ENCODE measurements around the gene RRP12.

DNA sequence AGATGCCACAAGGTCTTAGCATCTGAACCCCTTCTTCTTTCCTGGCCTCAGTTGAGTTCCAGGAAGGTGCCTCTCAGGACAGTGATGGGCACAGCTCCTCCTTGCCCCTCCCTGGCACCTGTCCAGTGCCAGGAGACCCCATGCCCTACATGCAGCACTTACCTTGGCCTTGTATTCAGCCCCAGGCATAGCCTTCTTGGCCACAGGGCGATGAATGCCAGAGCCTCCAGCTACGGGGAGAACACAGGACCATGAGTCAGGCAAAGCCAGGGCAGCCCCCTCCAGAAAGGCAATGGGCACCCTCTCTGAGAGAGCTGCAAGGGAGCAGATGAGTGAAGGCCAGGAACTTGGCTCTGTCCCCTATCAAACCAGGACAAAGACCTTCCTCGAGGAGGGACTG is 42.4 kb downstream of the RRP12 start:
- TF ChIP-seq RAD21 (IDR thresholded peaks at IDR 0.05; ENCODE audit: low read length) = no peak
- TF ChIP-seq GABPA (IDR thresholded peaks at IDR 0.05; ENCODE audit: low read depth) = no peak
- TF ChIP-seq, protein P1, sequence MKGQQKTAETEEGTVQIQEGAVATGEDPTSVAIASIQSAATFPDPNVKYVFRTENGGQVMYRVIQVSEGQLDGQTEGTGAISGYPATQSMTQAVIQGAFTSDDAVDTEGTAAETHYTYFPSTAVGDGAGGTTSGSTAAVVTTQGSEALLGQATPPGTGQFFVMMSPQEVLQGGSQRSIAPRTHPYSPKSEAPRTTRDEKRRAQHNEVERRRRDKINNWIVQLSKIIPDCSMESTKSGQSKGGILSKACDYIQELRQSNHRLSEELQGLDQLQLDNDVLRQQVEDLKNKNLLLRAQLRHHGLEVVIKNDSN (IDR thresholded peaks at IDR 0.05; ENCODE audit: borderline replicate concordance, low read depth) = no peak
- no peak for TF ChIP-seq POLR2AphosphoS5 (IDR thresholded peaks at IDR 0.05; ENCODE audit: low read depth, low read length)
- TF ChIP-seq RCOR1 (IDR thresholded peaks at IDR 0.05; ENCODE audit: low read length) = no peak
- TF ChIP-seq, protein P2, sequence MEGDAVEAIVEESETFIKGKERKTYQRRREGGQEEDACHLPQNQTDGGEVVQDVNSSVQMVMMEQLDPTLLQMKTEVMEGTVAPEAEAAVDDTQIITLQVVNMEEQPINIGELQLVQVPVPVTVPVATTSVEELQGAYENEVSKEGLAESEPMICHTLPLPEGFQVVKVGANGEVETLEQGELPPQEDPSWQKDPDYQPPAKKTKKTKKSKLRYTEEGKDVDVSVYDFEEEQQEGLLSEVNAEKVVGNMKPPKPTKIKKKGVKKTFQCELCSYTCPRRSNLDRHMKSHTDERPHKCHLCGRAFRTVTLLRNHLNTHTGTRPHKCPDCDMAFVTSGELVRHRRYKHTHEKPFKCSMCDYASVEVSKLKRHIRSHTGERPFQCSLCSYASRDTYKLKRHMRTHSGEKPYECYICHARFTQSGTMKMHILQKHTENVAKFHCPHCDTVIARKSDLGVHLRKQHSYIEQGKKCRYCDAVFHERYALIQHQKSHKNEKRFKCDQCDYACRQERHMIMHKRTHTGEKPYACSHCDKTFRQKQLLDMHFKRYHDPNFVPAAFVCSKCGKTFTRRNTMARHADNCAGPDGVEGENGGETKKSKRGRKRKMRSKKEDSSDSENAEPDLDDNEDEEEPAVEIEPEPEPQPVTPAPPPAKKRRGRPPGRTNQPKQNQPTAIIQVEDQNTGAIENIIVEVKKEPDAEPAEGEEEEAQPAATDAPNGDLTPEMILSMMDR (IDR thresholded peaks at IDR 0.05) = no peak
- TF ChIP-seq, protein P3, sequence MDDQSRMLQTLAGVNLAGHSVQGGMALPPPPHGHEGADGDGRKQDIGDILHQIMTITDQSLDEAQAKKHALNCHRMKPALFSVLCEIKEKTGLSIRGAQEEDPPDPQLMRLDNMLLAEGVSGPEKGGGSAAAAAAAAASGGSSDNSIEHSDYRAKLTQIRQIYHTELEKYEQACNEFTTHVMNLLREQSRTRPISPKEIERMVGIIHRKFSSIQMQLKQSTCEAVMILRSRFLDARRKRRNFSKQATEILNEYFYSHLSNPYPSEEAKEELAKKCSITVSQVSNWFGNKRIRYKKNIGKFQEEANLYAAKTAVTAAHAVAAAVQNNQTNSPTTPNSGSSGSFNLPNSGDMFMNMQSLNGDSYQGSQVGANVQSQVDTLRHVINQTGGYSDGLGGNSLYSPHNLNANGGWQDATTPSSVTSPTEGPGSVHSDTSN (IDR thresholded peaks at IDR 0.05) = no peak
- no peak for TF ChIP-seq YY1 (IDR thresholded peaks at IDR 0.05; ENCODE audit: low read depth)
- no peak for TF ChIP-seq NRF1 (IDR thresholded peaks at IDR 0.05; ENCODE audit: low read depth, low read length)
- TF ChIP-seq, protein P4, sequence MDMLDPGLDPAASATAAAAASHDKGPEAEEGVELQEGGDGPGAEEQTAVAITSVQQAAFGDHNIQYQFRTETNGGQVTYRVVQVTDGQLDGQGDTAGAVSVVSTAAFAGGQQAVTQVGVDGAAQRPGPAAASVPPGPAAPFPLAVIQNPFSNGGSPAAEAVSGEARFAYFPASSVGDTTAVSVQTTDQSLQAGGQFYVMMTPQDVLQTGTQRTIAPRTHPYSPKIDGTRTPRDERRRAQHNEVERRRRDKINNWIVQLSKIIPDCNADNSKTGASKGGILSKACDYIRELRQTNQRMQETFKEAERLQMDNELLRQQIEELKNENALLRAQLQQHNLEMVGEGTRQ (IDR thresholded peaks at IDR 0.05; ENCODE audit: borderline replicate concordance, low read depth, low read length) = no peak
